ENCODE data around the gene B4GALT4.

The B4GALT4 gene

GRCh38 chr3:119175872-119176756, 64.6 kb downstream of the B4GALT4 start (continued):
- TF ChIP-seq, protein P1, sequence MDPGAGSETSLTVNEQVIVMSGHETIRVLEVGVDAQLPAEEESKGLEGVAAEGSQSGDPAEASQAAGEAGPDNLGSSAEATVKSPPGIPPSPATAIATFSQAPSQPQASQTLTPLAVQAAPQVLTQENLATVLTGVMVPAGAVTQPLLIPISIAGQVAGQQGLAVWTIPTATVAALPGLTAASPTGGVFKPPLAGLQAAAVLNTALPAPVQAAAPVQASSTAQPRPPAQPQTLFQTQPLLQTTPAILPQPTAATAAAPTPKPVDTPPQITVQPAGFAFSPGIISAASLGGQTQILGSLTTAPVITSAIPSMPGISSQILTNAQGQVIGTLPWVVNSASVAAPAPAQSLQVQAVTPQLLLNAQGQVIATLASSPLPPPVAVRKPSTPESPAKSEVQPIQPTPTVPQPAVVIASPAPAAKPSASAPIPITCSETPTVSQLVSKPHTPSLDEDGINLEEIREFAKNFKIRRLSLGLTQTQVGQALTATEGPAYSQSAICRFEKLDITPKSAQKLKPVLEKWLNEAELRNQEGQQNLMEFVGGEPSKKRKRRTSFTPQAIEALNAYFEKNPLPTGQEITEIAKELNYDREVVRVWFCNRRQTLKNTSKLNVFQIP (CRISPR knock-in tag; IDR thresholded peaks at IDR 0.05; ENCODE audit: borderline replicate concordance, low read depth), result no peak
- no peak for TF ChIP-seq ZNF565 (CRISPR knock-in tag; conservative IDR thresholded peaks at IDR 0.05; ENCODE audit: low read depth)

DNA sequence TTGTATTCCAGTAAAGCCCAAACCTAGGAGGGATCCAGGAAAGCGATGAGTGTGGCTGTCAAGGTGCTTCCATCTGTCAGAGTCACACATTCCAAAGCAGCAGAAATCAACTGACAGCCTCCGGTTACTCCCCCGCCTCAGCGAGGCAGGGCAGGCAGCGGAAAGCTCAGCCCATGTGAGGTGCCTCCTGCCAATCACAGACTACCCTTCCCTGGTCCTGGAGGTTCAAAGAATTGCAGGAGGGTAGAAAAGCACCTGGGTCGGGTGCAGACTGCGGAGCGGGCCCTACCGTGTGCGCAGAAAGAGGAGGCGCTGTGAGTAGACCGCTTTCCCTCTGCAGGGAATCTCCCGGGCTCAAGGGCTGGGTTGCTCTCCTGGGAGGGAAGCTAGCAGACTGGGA, 67.4 kb downstream of the B4GALT4 start, which contains the start of gene UPK1B:
UPK1B (plus strand) TSS at position 274 of the 400 bp plus-strand sequence. CDS start 13,144 bp downstream, outside the sequence.
- ATAC-seq, result no peak

GRCh38 chr3:119170821-119171220, 69.9 kb downstream of the B4GALT4 start:
- ATAC-seq, result no peak
- TF ChIP-seq ZC3H10 (CRISPR knock-in tag; IDR thresholded peaks at IDR 0.05), result no peak
- TF ChIP-seq ZNF565 (CRISPR knock-in tag; conservative IDR thresholded peaks at IDR 0.05; ENCODE audit: low read depth), result no peak
- TF ChIP-seq ZNF70 (CRISPR knock-in tag; IDR thresholded peaks at IDR 0.05), result no peak
- no peak for TF ChIP-seq ZFP3 (CRISPR knock-in tag; IDR thresholded peaks at IDR 0.05)
- TF ChIP-seq, protein P2, sequence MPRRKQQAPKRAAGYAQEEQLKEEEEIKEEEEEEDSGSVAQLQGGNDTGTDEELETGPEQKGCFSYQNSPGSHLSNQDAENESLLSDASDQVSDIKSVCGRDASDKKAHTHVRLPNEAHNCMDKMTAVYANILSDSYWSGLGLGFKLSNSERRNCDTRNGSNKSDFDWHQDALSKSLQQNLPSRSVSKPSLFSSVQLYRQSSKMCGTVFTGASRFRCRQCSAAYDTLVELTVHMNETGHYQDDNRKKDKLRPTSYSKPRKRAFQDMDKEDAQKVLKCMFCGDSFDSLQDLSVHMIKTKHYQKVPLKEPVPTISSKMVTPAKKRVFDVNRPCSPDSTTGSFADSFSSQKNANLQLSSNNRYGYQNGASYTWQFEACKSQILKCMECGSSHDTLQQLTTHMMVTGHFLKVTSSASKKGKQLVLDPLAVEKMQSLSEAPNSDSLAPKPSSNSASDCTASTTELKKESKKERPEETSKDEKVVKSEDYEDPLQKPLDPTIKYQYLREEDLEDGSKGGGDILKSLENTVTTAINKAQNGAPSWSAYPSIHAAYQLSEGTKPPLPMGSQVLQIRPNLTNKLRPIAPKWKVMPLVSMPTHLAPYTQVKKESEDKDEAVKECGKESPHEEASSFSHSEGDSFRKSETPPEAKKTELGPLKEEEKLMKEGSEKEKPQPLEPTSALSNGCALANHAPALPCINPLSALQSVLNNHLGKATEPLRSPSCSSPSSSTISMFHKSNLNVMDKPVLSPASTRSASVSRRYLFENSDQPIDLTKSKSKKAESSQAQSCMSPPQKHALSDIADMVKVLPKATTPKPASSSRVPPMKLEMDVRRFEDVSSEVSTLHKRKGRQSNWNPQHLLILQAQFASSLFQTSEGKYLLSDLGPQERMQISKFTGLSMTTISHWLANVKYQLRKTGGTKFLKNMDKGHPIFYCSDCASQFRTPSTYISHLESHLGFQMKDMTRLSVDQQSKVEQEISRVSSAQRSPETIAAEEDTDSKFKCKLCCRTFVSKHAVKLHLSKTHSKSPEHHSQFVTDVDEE (CRISPR knock-in tag; IDR thresholded peaks at IDR 0.05), result no peak
- TF ChIP-seq BACH2 (CRISPR knock-in tag; IDR thresholded peaks at IDR 0.05; ENCODE audit: borderline replicate concordance), result no peak
- TF ChIP-seq OSR1 (CRISPR knock-in tag; IDR thresholded peaks at IDR 0.05), result no peak
- TF ChIP-seq PATZ1 (CRISPR knock-in tag; IDR thresholded peaks at IDR 0.05; ENCODE audit: borderline replicate concordance), result no peak
- TF ChIP-seq TOX (CRISPR knock-in tag; IDR thresholded peaks at IDR 0.05; ENCODE audit: borderline replicate concordance), result no peak
- TF ChIP-seq GLIS3 (CRISPR knock-in tag; IDR thresholded peaks at IDR 0.05), result no peak
- no peak for TF ChIP-seq CREB5 (CRISPR knock-in tag; IDR thresholded peaks at IDR 0.05; ENCODE audit: low read depth)
- TF ChIP-seq ISL1 (CRISPR knock-in tag; IDR thresholded peaks at IDR 0.05), result no peak
- TF ChIP-seq, protein P1 (CRISPR knock-in tag; IDR thresholded peaks at IDR 0.05; ENCODE audit: borderline replicate concordance, low read depth), result no peak
- TF ChIP-seq ESRRG (CRISPR knock-in tag; IDR thresholded peaks at IDR 0.05), result no peak

More for the DNA sequence above, 67.4 kb downstream of the B4GALT4 start, which contains the start of gene UPK1B:
- TF ChIP-seq ZC3H10 (CRISPR knock-in tag; IDR thresholded peaks at IDR 0.05) (no peak), PPARA (CRISPR knock-in tag; IDR thresholded peaks at IDR 0.05; ENCODE audit: borderline replicate concordance) (no peak), CSDC2 (CRISPR knock-in tag; IDR thresholded peaks at IDR 0.05) (no peak), CREB5 (CRISPR knock-in tag; IDR thresholded peaks at IDR 0.05; ENCODE audit: low read depth) (no peak), SNAI2 (CRISPR knock-in tag; IDR thresholded peaks at IDR 0.05) (no peak), TCF4 (CRISPR knock-in tag; IDR thresholded peaks at IDR 0.05; ENCODE audit: borderline replicate concordance) (no peak), ZNF565 (CRISPR knock-in tag; conservative IDR thresholded peaks at IDR 0.05; ENCODE audit: low read depth) (no peak), ZNF70 (CRISPR knock-in tag; IDR thresholded peaks at IDR 0.05) (no peak), PATZ1 (CRISPR knock-in tag; IDR thresholded peaks at IDR 0.05; ENCODE audit: borderline replicate concordance) (no peak), BACH2 (CRISPR knock-in tag; IDR thresholded peaks at IDR 0.05; ENCODE audit: borderline replicate concordance) (no peak), ESRRG (CRISPR knock-in tag; IDR thresholded peaks at IDR 0.05) (no peak)
